IPS-18c (cell line): Measurements from ENCODE around the gene TBX18.
A peak's percentile ranks its signal among the peaks of the same experiment; 100 is the strongest.

Source experiments
- H3K4me3 ChIP-seq: 2 replicates; pipeline ENCODE4 v1.7.0; 2013; ENCODE audit warnings: low read depth, mild to moderate bottlenecking, low read length, moderate library complexity; ENCODE audit not compliant: insufficient read depth
- H3K9me3 ChIP-seq: one replicate; pipeline ENCODE4 v1.6.1; 2013; ENCODE audit warnings: mild to moderate bottlenecking, low read length, moderate library complexity; ENCODE audit not compliant: control insufficient read depth, insufficient read depth

Gene TBX18

GRCh38 chr6:84764332-84765049 is at the start of gene TBX18:
Gene TBX18, minus strand, starts transcription at chr6:84764598. Its CDS starts 417 bp downstream, at chr6:84764181.
- Histone ChIP-seq H3K4me3 (peak within 1 kb of the TSS; percentile 66), H3K9me3 (no peaks in the 10 kb centered on the region)

- Histone ChIP-seq H3K9me3 (no peaks in the 10 kb centered on the region), H3K4me3 (no peak overlapping the region)
Measured at GRCh38 chr6:84811351-84811750, 47.0 kb upstream of the TBX18 start.

- Histone ChIP-seq H3K4me3 (no peak overlapping the region), H3K9me3 (no peaks in the 10 kb centered on the region)
Measured at GRCh38 chr6:84809455-84809854, 45.1 kb upstream of the TBX18 start.

GRCh38 chr6:84808491-84809061 is 44.2 kb upstream of the TBX18 start:
- no peak overlapping the region for H3K4me3 ChIP-seq
- H3K9me3 ChIP-seq = no peaks in the 10 kb centered on the region

GRCh38 chr6:84805145-84805544 is 40.7 kb upstream of the TBX18 start:
- Histone ChIP-seq H3K4me3 (no peak overlapping the region), H3K9me3 (no peaks in the 10 kb centered on the region)

- H3K9me3 ChIP-seq = no peaks in the 10 kb centered on the region
- H3K4me3 ChIP-seq = no peak overlapping the region
Measured at GRCh38 chr6:84804720-84805119, 40.3 kb upstream of the TBX18 start.

- no peak overlapping the region for H3K4me3 ChIP-seq
- no peaks in the 10 kb centered on the region for H3K9me3 ChIP-seq
Measured at GRCh38 chr6:84801250-84801649, 36.9 kb upstream of the TBX18 start.

GRCh38 chr6:84798257-84798656 is 33.9 kb upstream of the TBX18 start:
- no peaks in the 10 kb centered on the region for H3K9me3 ChIP-seq

GRCh38 chr6:84796343-84796742 is 31.9 kb upstream of the TBX18 start:
- no peaks in the 10 kb centered on the region for H3K9me3 ChIP-seq

More at GRCh38 chr6:84798257-84798656, 33.9 kb upstream of the TBX18 start:
- no peak overlapping the region for H3K4me3 ChIP-seq

GRCh38 chr6:84791927-84792326 is 27.5 kb upstream of the TBX18 start:
- Histone ChIP-seq H3K9me3 (no peaks in the 10 kb centered on the region), H3K4me3 (no peak overlapping the region)

More at GRCh38 chr6:84796343-84796742, 31.9 kb upstream of the TBX18 start:
- no peak overlapping the region for H3K4me3 ChIP-seq

- Histone ChIP-seq H3K9me3 (no peaks in the 10 kb centered on the region), H3K4me3 (no peak overlapping the region)
Measured at GRCh38 chr6:84791233-84791632, 26.8 kb upstream of the TBX18 start.

GRCh38 chr6:84789170-84789569 is 24.8 kb upstream of the TBX18 start:
- Histone ChIP-seq H3K9me3 (no peaks in the 10 kb centered on the region), H3K4me3 (no peak overlapping the region)

- H3K4me3 ChIP-seq = no peak overlapping the region
- H3K9me3 ChIP-seq = no peaks in the 10 kb centered on the region
Measured at GRCh38 chr6:84788689-84789088, 24.3 kb upstream of the TBX18 start.

- no peak overlapping the region for H3K4me3 ChIP-seq
- H3K9me3 ChIP-seq = no peaks in the 10 kb centered on the region
Measured at GRCh38 chr6:84785671-84786070, 21.3 kb upstream of the TBX18 start.

GRCh38 chr6:84779917-84780316 is 15.5 kb upstream of the TBX18 start:
- Histone ChIP-seq H3K4me3 (no peak overlapping the region), H3K9me3 (no peaks in the 10 kb centered on the region)

GRCh38 chr6:84779380-84779779 is 15.0 kb upstream of the TBX18 start:
- H3K4me3 ChIP-seq = no peak overlapping the region
- H3K9me3 ChIP-seq = no peaks in the 10 kb centered on the region

- no peak overlapping the region for H3K4me3 ChIP-seq
- H3K9me3 ChIP-seq = no peaks in the 10 kb centered on the region
Measured at GRCh38 chr6:84777888-84778287, 13.5 kb upstream of the TBX18 start.

- H3K9me3 ChIP-seq = no peaks in the 10 kb centered on the region
- H3K4me3 ChIP-seq = no peak overlapping the region
Measured at GRCh38 chr6:84776392-84776791, 12.0 kb upstream of the TBX18 start.

GRCh38 chr6:84775751-84776150 is 11.4 kb upstream of the TBX18 start:
- Histone ChIP-seq H3K9me3 (no peaks in the 10 kb centered on the region), H3K4me3 (no peak overlapping the region)
